Measurements from ENCODE around the gene PRKCA.

PRKCA gene

GRCh38 chr17:66443606-66444005 is 141.2 kb downstream of the PRKCA start:
- H3K4me3 ChIP-seq (ENCODE audit: low read depth, low read length): no peak overlapping the region
- TF ChIP-seq CTCF (IDR thresholded peaks at IDR 0.05; ENCODE audit: insufficient read depth, low read length, missing control alignments): no peak
- no peak for DNase-seq (ENCODE audit: low read depth, low spot score)
- POLR2A ChIA-PET: no interaction called here
- CTCF ChIA-PET: interaction anchor here (0.7 kb wide), 1 partner anchor 9 kb away, joined by 3 read pairs; no protein-coding TSS in a partner anchor

GRCh38 chr17:66444031-66444430 is 141.6 kb downstream of the PRKCA start:
- ChIA-PET CTCF (interaction anchor here (0.7 kb wide), 1 partner anchor 10 kb away, joined by 3 read pairs; no protein-coding TSS in a partner anchor), POLR2A (no interaction called here)
- no peak overlapping the region for H3K4me3 ChIP-seq (ENCODE audit: low read depth, low read length)
- no peak for TF ChIP-seq CTCF (IDR thresholded peaks at IDR 0.05; ENCODE audit: insufficient read depth, low read length, missing control alignments)
- DNase-seq (ENCODE audit: low read depth, low spot score): no peak

GRCh38 chr17:66445229-66445628 is 142.8 kb downstream of the PRKCA start:
- H3K4me3 ChIP-seq (ENCODE audit: low read depth, low read length): no peak overlapping the region
- no peak for DNase-seq (ENCODE audit: low read depth, low spot score)
- TF ChIP-seq CTCF (IDR thresholded peaks at IDR 0.05; ENCODE audit: insufficient read depth, low read length, missing control alignments): no peak
- ChIA-PET CTCF (no interaction called here), POLR2A (no interaction called here)

GRCh38 chr17:66446419-66446818 is 144.0 kb downstream of the PRKCA start:
- CTCF ChIA-PET: interaction anchor here (1.1 to 2.3 kb wide), 2 partner anchors 11 to 23 kb away, joined by 3 to 6 read pairs; no protein-coding TSS in a partner anchor
- TF ChIP-seq CTCF (IDR thresholded peaks at IDR 0.05; ENCODE audit: insufficient read depth, low read length, missing control alignments): no peak
- DNase-seq (ENCODE audit: low read depth, low spot score): no peak
- POLR2A ChIA-PET: no interaction called here
- H3K4me3 ChIP-seq (ENCODE audit: low read depth, low read length): no peak overlapping the region

- no peak for DNase-seq (ENCODE audit: low read depth, low spot score)
- CTCF ChIA-PET: interaction anchor here (1.1 to 2.3 kb wide), 2 partner anchors 12 to 24 kb away, joined by 3 to 6 read pairs; no protein-coding TSS in a partner anchor
- POLR2A ChIA-PET: interaction anchor here (0.7 kb wide), 1 partner anchor 163 kb away, joined by 3 read pairs; no protein-coding TSS in a partner anchor
- H3K4me3 ChIP-seq (ENCODE audit: low read depth, low read length): no peak overlapping the region
- no peak for TF ChIP-seq CTCF (IDR thresholded peaks at IDR 0.05; ENCODE audit: insufficient read depth, low read length, missing control alignments)
Observed at GRCh38 chr17:66447159-66447558, 144.7 kb downstream of the PRKCA start.

- CTCF ChIA-PET: interaction anchor here (2.3 kb wide), 1 partner anchor 13 kb away, joined by 6 read pairs; no protein-coding TSS in a partner anchor
- POLR2A ChIA-PET: interaction anchor here (0.6 kb wide), 1 partner anchor 152 kb away, joined by 4 read pairs; no protein-coding TSS in a partner anchor
Observed at GRCh38 chr17:66448026-66448639, 145.7 kb downstream of the PRKCA start.

More at GRCh38 chr17:66448026-66448639, 145.7 kb downstream of the PRKCA start:
- no peak overlapping the region for H3K4me3 ChIP-seq (ENCODE audit: low read depth, low read length)
- TF ChIP-seq CTCF (IDR thresholded peaks at IDR 0.05; ENCODE audit: insufficient read depth, low read length, missing control alignments): no peak
- DNase-seq (ENCODE audit: low read depth, low spot score): no peak
